CD4-positive, alpha-beta T cell (primary cell): ENCODE measurements around the gene NAB2. TPM values are rescaled to one million over a fixed set of nuclear protein-coding genes. Genes with fewer than 3 reads are reported as not detected.
A peak's percentile ranks its signal among the peaks of the same experiment; 100 is the strongest.

ENCODE experiments used
- ATAC-seq: fragments of 200-7000 bp; cut with Tn5 transposase; one replicate; pipeline ENCODE4 v1.10.0; 2022; ENCODE audit warnings: mild to moderate bottlenecking; ENCODE audit not compliant: poor library complexity
- CTCF ChIA-PET: fragments of 350-600 bp; sonication (Branson Sonifier 250); formaldehyde crosslinking; loops from one replicate; lab custom pipeline; 2021; ENCODE audit warnings: antibody characterized with exemption, inconsistent platforms; lab: Charles Lee
- POLR2A ChIA-PET: fragments of 350-600 bp; sonication (Branson Sonifier 250); formaldehyde crosslinking; loops from one replicate; lab custom pipeline; 2021; ENCODE audit warnings: antibody characterized with exemption, inconsistent platforms; lab: Charles Lee
- DNase-seq, 14 experiments: peaks; one replicate each; pipeline ENCODE4 v3.0.0-alpha.2; 2013 to 2020; ENCODE audit warnings: mixed read lengths in 2 of 14
- H3K27ac ChIP-seq, 2 donors: one replicate each; pipeline versions ENCODE4 v1.5.1 to v1.7.0; 2013; ENCODE audit warnings: low read length in 2 of 2, low read depth in 1 of 2, mild to moderate bottlenecking in 1 of 2
- H3K27me3 ChIP-seq, 2 experiments: 1 replicate in 1 of 2; 2 replicates in 1 of 2; pipeline versions ENCODE4 v1.6.1 to v1.7.0; 2013; ENCODE audit warnings: low read length in 2 of 2, control low read depth in 1 of 2, mild to moderate bottlenecking in 1 of 2, moderate library complexity in 1 of 2; ENCODE audit not compliant: insufficient read depth in 2 of 2, control insufficient read depth in 1 of 2
- H3K36me3 ChIP-seq: one replicate; pipeline ENCODE4 v1.6.1; 2013; ENCODE audit warnings: low read length, control low read depth; ENCODE audit not compliant: insufficient read depth
- H3K4me1 ChIP-seq: one replicate; pipeline ENCODE4 v1.6.1; 2013; ENCODE audit warnings: low read length, control low read depth; ENCODE audit not compliant: insufficient read depth
- H3K4me3 ChIP-seq: one replicate; pipeline ENCODE4 v1.5.1; 2013; ENCODE audit warnings: mild to moderate bottlenecking, low read length, moderate library complexity
- H3K9me3 ChIP-seq, 2 experiments: 1 replicate in 1 of 2; 2 replicates in 1 of 2; pipeline versions ENCODE4 v1.6.1 to v1.7.0; 2013; ENCODE audit warnings: low read length in 2 of 2, mild to moderate bottlenecking in 2 of 2, control low read depth in 1 of 2, moderate library complexity in 1 of 2; ENCODE audit not compliant: control insufficient read depth in 1 of 2, insufficient read depth in 1 of 2
- H3K27ac Mint-ChIP-seq: one replicate; pipeline ENCODE4 v1.8.0; 2020; ENCODE audit warnings: mixed read lengths
- H3K27me3 Mint-ChIP-seq: one replicate; pipeline ENCODE4 v1.8.0; 2021; ENCODE audit warnings: mixed read lengths
- H3K36me3 Mint-ChIP-seq: one replicate; pipeline ENCODE4 v1.8.0; 2021; ENCODE audit warnings: low read depth, mixed read lengths
- H3K4me1 Mint-ChIP-seq: one replicate; pipeline ENCODE4 v1.8.0; 2021; ENCODE audit warnings: low read depth, mixed read lengths
- H3K4me3 Mint-ChIP-seq: one replicate; pipeline ENCODE4 v1.8.0; 2020; ENCODE audit warnings: mild to moderate bottlenecking, mixed read lengths
- H3K9me3 Mint-ChIP-seq: one replicate; pipeline ENCODE4 v1.8.0; 2020; ENCODE audit warnings: mixed read lengths
- CTCF ChIP-seq: fragments of 200-600 bp; IDR thresholded peaks from one replicate; pipeline ENCODE4 v1.8.0; 2022; ENCODE audit warnings: antibody characterized with exemption, mild to moderate bottlenecking
- intact Hi-C, 2 experiments: fragments of 100-400 bp; cut with DNase I in 1 of 2; cut with micrococcal nuclease in 1 of 2; formaldehyde crosslinking; loops; one replicate each; pipeline versions ENCODE4 v1.15.1 to v1.9.0; 2023 to 2025; cut with DNase I, micrococcal nuclease
- total RNA-seq, 174 experiments: library from RNA in 2 of 174; stranded (reverse) in 2 of 174; gene quantifications; one replicate each; pipeline ENCODE4 v1.2.3 and lab custom pipeline; 2021 to 2026

Gene NAB2
- total RNA-seq, 2 experiments from 2014 or later: 4.8 to 6.1 TPM

DNA sequence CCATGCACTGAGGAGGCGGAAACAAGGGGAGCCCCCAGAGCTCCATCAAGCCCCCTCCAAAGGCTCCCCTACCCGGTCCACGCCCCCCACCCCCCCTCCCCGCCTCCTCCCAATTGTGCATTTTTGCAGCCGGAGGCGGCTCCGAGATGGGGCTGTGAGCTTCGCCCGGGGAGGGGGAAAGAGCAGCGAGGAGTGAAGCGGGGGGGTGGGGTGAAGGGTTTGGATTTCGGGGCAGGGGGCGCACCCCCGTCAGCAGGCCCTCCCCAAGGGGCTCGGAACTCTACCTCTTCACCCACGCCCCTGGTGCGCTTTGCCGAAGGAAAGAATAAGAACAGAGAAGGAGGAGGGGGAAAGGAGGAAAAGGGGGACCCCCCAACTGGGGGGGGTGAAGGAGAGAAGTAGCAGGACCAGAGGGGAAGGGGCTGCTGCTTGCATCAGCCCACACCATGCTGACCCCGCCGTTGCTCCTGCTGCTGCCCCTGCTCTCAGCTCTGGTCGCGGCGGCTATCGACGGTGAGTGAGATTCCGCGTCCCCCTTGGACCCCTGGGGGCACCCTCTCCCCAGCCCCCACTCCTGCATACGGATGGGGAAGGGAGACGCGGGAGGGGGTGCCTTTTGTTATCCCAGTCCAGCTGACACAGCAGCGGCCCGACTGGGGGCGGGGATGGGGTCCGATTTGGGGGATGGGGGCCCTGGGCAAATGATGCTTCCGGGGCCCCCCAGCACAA is 39.8 kb downstream of the NAB2 start:
- H3K27me3 Mint-ChIP-seq: peaks cover 4% of the 10 kb centered on the region

GRCh38 chr12:57129321-57129842 is 40.5 kb downstream of the NAB2 start:
- Histone ChIP-seq H3K27me3 (no peaks in the 10 kb centered on the region), H3K36me3 (no peaks in the 10 kb centered on the region), H3K4me3 (peak overlapping the region; percentile 67), H3K27ac (no peak overlapping the region), H3K9me3 (no peaks in the 10 kb centered on the region), H3K4me1 (peaks cover 24% of the 10 kb centered on the region)
- intact Hi-C loops: loop anchor here (5.0 kb wide), 3 partner anchors 108 to 377 kb away; partner anchors contain the start of gene PRIM1 (in 1 of the 2)
- Mint-ChIP-seq H3K27ac (peak overlapping the region; percentile 6), H3K4me3 (peak overlapping the region; percentile 82), H3K9me3 (no peaks in the 10 kb centered on the region), H3K27me3 (peaks cover 4% of the 10 kb centered on the region), H3K4me1 (peaks cover 21% of the 10 kb centered on the region), H3K36me3 (no peaks in the 10 kb centered on the region)
- ChIA-PET CTCF (interaction anchor here (7.8 kb wide), 1 partner anchor 52 kb away, joined by 63 read pairs; no protein-coding TSS in a partner anchor), POLR2A (interaction anchor here (2.8 kb wide), 1 partner anchor 18 kb away, joined by 9 read pairs; the partner anchor contains the start of gene STAT6)
- DNase-seq: peak in 1 of 14 experiments; percentile 29
- no peak for TF ChIP-seq CTCF
- no peak for ATAC-seq

More for the DNA sequence above, 39.8 kb downstream of the NAB2 start:
- H3K9me3 ChIP-seq: no peaks in the 10 kb centered on the region
- peak overlapping the region; percentile 67 for H3K4me3 ChIP-seq
- ChIA-PET POLR2A (interaction anchor here (0.9 to 3.0 kb wide), 6 partner anchors 17 to 403 kb away, joined by 3 to 37 read pairs (median 3); partner anchors contain the start of genes NACA and STAT6), CTCF (interaction anchor here (0.9 to 7.8 kb wide), 5 partner anchors 17 to 110 kb away, joined by 5 to 63 read pairs (median 6); partner anchors contain the start of gene STAT6)
- TF ChIP-seq CTCF: no peak
- intact Hi-C loops: loop anchor here (5.0 kb wide), 3 partner anchors 109 to 376 kb away; partner anchors contain the start of gene PRIM1 (in 1 of the 2)
- no peaks in the 10 kb centered on the region for H3K36me3 ChIP-seq
- Mint-ChIP-seq H3K9me3 (no peaks in the 10 kb centered on the region), H3K4me3 (peak overlapping the region; percentile 92), H3K4me1 (peaks cover 25% of the 10 kb centered on the region), H3K36me3 (no peaks in the 10 kb centered on the region), H3K27ac (no peak overlapping the region)
- peak; percentile 32 for ATAC-seq
- no peaks in the 10 kb centered on the region for H3K27me3 ChIP-seq
- peak in 2 of 14 experiments; percentile 8 to 32 for DNase-seq
- peaks cover 28% of the 10 kb centered on the region for H3K4me1 ChIP-seq
- H3K27ac ChIP-seq: no peak overlapping the region

GRCh38 chr12:57129889-57130288 is 41.0 kb downstream of the NAB2 start:
- Mint-ChIP-seq H3K4me3 (peak overlapping the region; percentile 82), H3K36me3 (no peaks in the 10 kb centered on the region), H3K4me1 (peaks cover 20% of the 10 kb centered on the region), H3K27ac (peak overlapping the region; percentile 6), H3K9me3 (no peaks in the 10 kb centered on the region), H3K27me3 (peaks cover 4% of the 10 kb centered on the region)
- ChIA-PET CTCF (interaction anchor here (7.8 kb wide), 1 partner anchor 52 kb away, joined by 63 read pairs; no protein-coding TSS in a partner anchor), POLR2A (interaction anchor here (2.8 kb wide), 1 partner anchor 19 kb away, joined by 9 read pairs; the partner anchor contains the start of gene STAT6)
- no peaks in the 10 kb centered on the region for H3K9me3 ChIP-seq
- H3K4me1 ChIP-seq: peaks cover 24% of the 10 kb centered on the region
- intact Hi-C loops: loop anchor here (5.0 kb wide), 3 partner anchors 107 to 378 kb away; partner anchors contain the start of gene PRIM1 (in 1 of the 2)
- no peaks in the 10 kb centered on the region for H3K36me3 ChIP-seq
- no peak overlapping the region for H3K27ac ChIP-seq
- no peaks in the 10 kb centered on the region for H3K27me3 ChIP-seq
- ATAC-seq (no peak), DNase-seq (peak in 2 of 14 experiments; percentile 50 to 57)
- H3K4me3 ChIP-seq: peak overlapping the region; percentile 67
- no peak for TF ChIP-seq CTCF
